Heart left ventricle (tissue), 16 donors: ENCODE measurements around the gene IGF2BP3. TPM values are rescaled to one million over a fixed set of nuclear protein-coding genes. Genes with fewer than 3 reads are reported as not detected.
"Not testable (repeated sequence)": the region's sequence is repeated elsewhere in the genome, so short reads cannot be mapped to it uniquely, and the experiment has no call there.

Source experiments
- ATAC-seq, 4 donors: fragments of 200-7000 bp; cut with Tn5 transposase; one replicate each; pipeline ENCODE4 v1.9.1; 2020 to 2022; ENCODE audit warnings: moderate library complexity in 4 of 4, mild to moderate bottlenecking in 3 of 4, moderate number of reproducible peaks in 1 of 4
- DNase-seq, 5 donors: peaks; one replicate each; pipeline ENCODE4 v3.0.0-alpha.2; 2020
- H3K27ac ChIP-seq, 12 donors: fragments of 200-600 bp; sonication (generic) in 4 of 12; one replicate each; pipeline versions ENCODE4 v1.5.0 to v1.8.0; 2016 to 2022; ENCODE audit warnings: mild to moderate bottlenecking in 2 of 12
- H3K27me3 ChIP-seq, 9 donors: fragments of 200-600 bp; sonication (generic) in 2 of 9; one replicate each; pipeline versions ENCODE4 v1.5.1 to v1.8.0; 2016 to 2022; ENCODE audit warnings: mild to moderate bottlenecking in 3 of 9
- H3K36me3 ChIP-seq, 9 donors: fragments of 200-600 bp; sonication (generic) in 2 of 9; one replicate each; pipeline versions ENCODE4 v1.5.0 to v1.8.0; 2018 to 2022; ENCODE audit warnings: mild to moderate bottlenecking in 2 of 9
- H3K4me1 ChIP-seq, 12 donors: fragments of 200-600 bp; sonication (generic) in 4 of 12; one replicate each; pipeline versions ENCODE4 v1.5.0 to v1.8.0; 2016 to 2022; ENCODE audit warnings: mild to moderate bottlenecking in 3 of 12
- H3K4me3 ChIP-seq, 12 donors: fragments of 200-600 bp; sonication (generic) in 4 of 12; one replicate each; pipeline versions ENCODE4 v1.5.0 to v1.8.0; 2017 to 2022; ENCODE audit warnings: mild to moderate bottlenecking in 9 of 12, moderate library complexity in 4 of 12
- H3K9me3 ChIP-seq, 12 donors: fragments of 200-600 bp; sonication (generic) in 4 of 12; one replicate each; pipeline versions ENCODE4 v1.5.0 to v1.8.0; 2016 to 2022; ENCODE audit warnings: mild to moderate bottlenecking in 1 of 12
- POLR2A ChIP-seq, 2 donors: fragments of 450-650 bp; IDR thresholded peaks; one replicate each; pipeline ENCODE4 v1.6.1; 2017; ENCODE audit warnings: antibody characterized with exemption in 2 of 2, mild to moderate bottlenecking in 2 of 2, moderate library complexity in 2 of 2
- WGBS, 4 donors: extraction: QIAGEN DNeasy Blood & Tissue Kit in 2 of 4; methylation state at CpG; one replicate each; pipeline versions ENCODE4 v1.1.5 to v1.1.7; 2013 to 2018; 5-methylcytosine and 5-hydroxymethylcytosine counted together
- intact Hi-C, 10 donors: fragments of 100-400 bp; cut with DNase I; formaldehyde crosslinking; loops; one replicate each; pipeline versions ENCODE4 v1.11.1 to v1.14.2; 2022
- long read RNA-seq, 3 donors: library from polyadenylated mRNA; unstranded; transcript quantifications; one replicate each; pipeline ENCODE4 v2.0.0, GENCODE V29; 2020 to 2021
- polyA plus RNA-seq, 2 donors: library from polyadenylated mRNA; stranded (reverse); fragments of 200-250 nt; gene quantifications; one replicate each; pipeline ENCODE4 v1.2.3, GENCODE V29; 2013
- total RNA-seq, 9 donors: library from RNA; depleted of rRNA in 2 of 9; stranded (reverse); fragments of >200 nt in 2 of 9; fragmentation: NEBNext Ultra II Directional in 3 of 9; extraction: Animal tissue kit (Norgen Biotek cat#: 25700) in 3 of 9; gene quantifications; one replicate each; pipeline versions ENCODE4 v1.1.0 to v1.2.4, GENCODE V29; 2016 to 2023
- TF ChIP-seq, protein P1 (sequence below), 12 donors: fragments of 200-600 bp; sonication (generic) in 4 of 12; IDR thresholded peaks; one replicate each; pipeline versions ENCODE4 v1.5.0 to v1.8.0; 2018 to 2022; ENCODE audit warnings: antibody characterized with exemption in 12 of 12, mild to moderate bottlenecking in 5 of 12
- donor health status: ischemic (EF 13 %, LVEDD 7.1; RV severe dilation, severe dysfunction).
- donor health status: healthy with polysubstance abuse.
- donor health status: DM: no; HTN: yes; CAD: no.
- donor health status: DM: no; HTN: no; CAD: no.
- donor health status: ischemic (EF 25% LVEDD 6.9; RV normal size, moderate dysfunction).
- donor health status: ischemic (EF 25% LVEDD 5.7; RV mildly dilated, moderate dysfunction).
- donor health status: healthy.
- donor health status: DM: yes; HTN: yes; CAD: no.
- donor health status: ischemic (EF 35%, LVEDD 5.7; RV mildly dilated, moderate dysfunction).
- donor health status: nonischemic (EF 11% LVEDD 7.7; RV severe dilation, severe dysfunction).
- donor health status: DM: yes; HTN: yes; CAD: no.
- donor health status: PGD.
- donor health status: ischemic (EF 29% LVEDD 5.4; RV normal size, mild dysfunction).
- donor health status: nonischemic (EF 23%, LVEDD 6.1; RV moderate dilation, normal function).

IGF2BP3 gene
- total RNA-seq (1 to 10 TPM in 2 of 9 donors, under 1 TPM in 3, not detected in 4; 0.27 to 2.2 (median 0.69) TPM), polyA plus RNA-seq (under 1 TPM in 1 of 2 donors, not detected in 1; 0.30 TPM)
- long read RNA-seq, donor 1, result 0 reads
- long read RNA-seq, donor 2, result 0 reads
- long read RNA-seq, donor 3, result 0 reads

DNA sequence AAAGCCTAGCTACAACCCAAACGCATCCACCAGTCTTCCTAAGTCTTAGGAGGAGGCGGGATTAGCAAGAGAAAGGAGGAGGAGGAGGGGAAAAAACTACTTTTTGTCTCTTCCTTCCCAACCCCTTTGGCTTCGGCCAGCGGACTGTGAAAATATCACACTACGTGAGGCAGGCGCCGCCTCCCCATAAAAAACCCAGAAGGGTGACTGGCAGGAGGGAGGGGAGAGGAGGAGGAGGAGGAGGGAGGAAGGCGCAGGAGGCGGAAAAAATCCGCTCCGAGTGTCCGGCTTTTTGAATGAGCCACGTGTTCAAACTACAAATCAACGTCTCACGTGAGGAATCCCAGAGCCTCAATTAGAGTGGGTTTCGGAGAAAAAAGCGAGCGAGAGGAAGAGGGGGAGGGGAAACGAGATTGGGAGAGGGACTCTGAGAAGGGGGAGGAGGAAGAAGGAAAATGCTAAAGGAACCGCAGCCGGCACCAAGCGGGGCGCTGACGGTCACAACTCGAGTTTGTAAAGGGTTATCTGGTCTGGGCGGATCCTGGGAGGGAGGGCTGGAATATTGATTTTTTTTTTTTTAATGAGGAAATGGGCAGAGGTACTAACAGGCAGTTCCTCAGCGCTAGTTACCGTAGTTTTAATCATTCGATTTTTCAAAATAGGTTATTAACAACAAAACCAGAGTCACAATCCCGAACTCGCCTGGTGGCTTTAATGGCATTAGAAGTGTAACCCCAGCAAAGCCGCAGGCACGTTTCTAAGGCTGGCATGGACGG, at the start of gene IGF2BP3:
TSS of gene IGF2BP3 (minus strand) at position 162 of the 776 bp plus-strand sequence. CDS start 381 bp downstream, outside the sequence.
- no peaks in the 10 kb centered on the region for H3K36me3 ChIP-seq
- TF ChIP-seq, protein P1, sequence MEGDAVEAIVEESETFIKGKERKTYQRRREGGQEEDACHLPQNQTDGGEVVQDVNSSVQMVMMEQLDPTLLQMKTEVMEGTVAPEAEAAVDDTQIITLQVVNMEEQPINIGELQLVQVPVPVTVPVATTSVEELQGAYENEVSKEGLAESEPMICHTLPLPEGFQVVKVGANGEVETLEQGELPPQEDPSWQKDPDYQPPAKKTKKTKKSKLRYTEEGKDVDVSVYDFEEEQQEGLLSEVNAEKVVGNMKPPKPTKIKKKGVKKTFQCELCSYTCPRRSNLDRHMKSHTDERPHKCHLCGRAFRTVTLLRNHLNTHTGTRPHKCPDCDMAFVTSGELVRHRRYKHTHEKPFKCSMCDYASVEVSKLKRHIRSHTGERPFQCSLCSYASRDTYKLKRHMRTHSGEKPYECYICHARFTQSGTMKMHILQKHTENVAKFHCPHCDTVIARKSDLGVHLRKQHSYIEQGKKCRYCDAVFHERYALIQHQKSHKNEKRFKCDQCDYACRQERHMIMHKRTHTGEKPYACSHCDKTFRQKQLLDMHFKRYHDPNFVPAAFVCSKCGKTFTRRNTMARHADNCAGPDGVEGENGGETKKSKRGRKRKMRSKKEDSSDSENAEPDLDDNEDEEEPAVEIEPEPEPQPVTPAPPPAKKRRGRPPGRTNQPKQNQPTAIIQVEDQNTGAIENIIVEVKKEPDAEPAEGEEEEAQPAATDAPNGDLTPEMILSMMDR (IDR thresholded peaks at IDR 0.05), result no peak
- no peak for TF ChIP-seq POLR2A (IDR thresholded peaks at IDR 0.05)
- ATAC-seq (no peak), DNase-seq (no peak)
- intact Hi-C loops, result loop anchor here in 1 of 10 donors (10.0 kb wide), 1 partner anchor 286 kb away; the partner anchor contains the start of gene NUP42
- H3K4me1 ChIP-seq, result peaks cover 5 to 62% (median 38%) of the 10 kb centered on the region in 12 donors
- H3K27me3 ChIP-seq, result peaks cover 84 to 100% (median 99%) of the 10 kb centered on the region in 9 donors
- peak within 1 kb of the TSS; percentile 7 to 50 (median 30) for H3K4me3 ChIP-seq
- no peaks in the 10 kb centered on the region for H3K9me3 ChIP-seq
- 1 to 2% (median 2%) methylated on average over 34 of the region's 34 CpGs for WGBS, 4 donors
- H3K27ac ChIP-seq, result no peak within 1 kb of the TSS

DNA sequence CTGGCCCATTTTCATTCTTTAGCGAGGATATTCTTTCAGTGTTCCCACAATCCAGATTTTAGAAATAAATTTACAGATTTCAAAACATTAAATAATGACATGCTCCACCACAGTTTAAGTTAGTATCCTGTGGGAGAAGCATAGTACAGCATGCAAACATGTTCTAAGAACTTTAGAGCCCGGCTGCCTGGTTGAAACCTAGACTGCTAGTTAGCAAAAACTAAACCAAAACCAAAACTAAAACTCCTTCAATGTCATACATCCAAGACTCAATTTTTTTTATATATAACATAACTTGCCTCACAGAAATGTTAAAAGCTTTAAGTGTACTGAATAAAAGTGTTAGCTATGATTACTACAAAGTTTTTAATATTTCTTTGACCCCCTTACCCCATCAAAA, 44.5 kb upstream of the IGF2BP3 start:
- H3K36me3 ChIP-seq, result peaks cover 0 to 100% (median 97%) of the 10 kb centered on the region in 9 donors
- WGBS, 4 donors, result 93 to 98% (median 97%) methylated on average over 2 of the region's 2 CpGs

DNA sequence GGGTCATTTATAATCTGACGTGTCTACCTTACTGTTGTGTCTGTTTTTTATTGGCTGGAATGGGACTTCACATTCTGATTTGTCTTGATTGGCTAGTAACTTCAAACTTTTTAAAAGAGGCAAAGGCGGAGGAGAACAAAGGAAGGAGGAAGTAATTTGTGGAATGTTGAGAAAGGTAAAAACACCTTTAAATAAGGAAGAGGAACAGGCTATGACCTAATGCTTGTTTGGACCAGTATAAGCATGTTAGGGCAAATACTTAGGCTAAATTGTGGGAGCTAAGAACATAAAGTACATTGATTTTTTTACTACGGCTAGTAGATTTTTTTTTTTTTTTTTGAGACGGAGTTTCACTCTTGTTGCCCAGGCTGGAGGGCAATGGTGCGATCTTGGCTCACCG, 43.5 kb upstream of the IGF2BP3 start:
- H3K4me1 ChIP-seq, H3K4me3 ChIP-seq, H3K27ac ChIP-seq, H3K9me3 ChIP-seq, DNase-seq, H3K27me3 ChIP-seq, intact Hi-C loops, ATAC-seq: not testable (repeated sequence)
- 88 to 93% (median 92%) methylated on average over 6 of the region's 6 CpGs for WGBS, 4 donors
- peaks cover 0 to 100% (median 97%) of the 10 kb centered on the region in 9 donors for H3K36me3 ChIP-seq

More for the DNA sequence above, 44.5 kb upstream of the IGF2BP3 start:
- TF ChIP-seq, protein P1 (IDR thresholded peaks at IDR 0.05), result no peak
- no peak for TF ChIP-seq POLR2A (IDR thresholded peaks at IDR 0.05)
- DNase-seq, result no peak
- H3K9me3 ChIP-seq, result no peaks in the 10 kb centered on the region
- H3K4me1 ChIP-seq, result no peaks in the 10 kb centered on the region
- ATAC-seq, result no peak
- H3K4me3 ChIP-seq, result no peak overlapping the region
- H3K27me3 ChIP-seq, result no peaks in the 10 kb centered on the region
- intact Hi-C loops, result no loop called here
- H3K27ac ChIP-seq, result no peak overlapping the region

DNA sequence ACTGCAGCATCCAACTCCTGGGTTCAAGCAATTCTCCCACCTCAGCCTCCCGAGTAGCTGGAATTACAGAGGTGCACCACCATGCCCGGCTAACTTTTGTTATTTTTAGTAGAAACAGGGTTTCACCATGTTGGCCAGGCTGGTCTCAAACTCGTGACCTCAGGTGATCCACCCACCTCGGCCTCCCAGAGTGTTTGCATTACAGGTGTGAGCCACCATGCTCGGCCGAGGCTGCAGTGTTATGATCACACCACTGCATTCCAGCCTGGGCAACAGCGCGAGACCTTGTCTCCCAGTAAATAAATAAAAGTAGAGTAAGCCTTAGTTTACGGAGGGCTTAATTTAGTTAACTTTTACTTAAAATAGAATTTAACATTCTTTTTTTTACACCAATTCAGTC, 23.7 kb upstream of the IGF2BP3 start:
- Histone ChIP-seq H3K36me3 (peaks cover 0 to 11% (median 0%) of the 10 kb centered on the region in 9 donors), H3K9me3 (no peaks in the 10 kb centered on the region), H3K4me3 (no peak overlapping the region), H3K4me1 (peaks cover 0 to 10% (median 0%) of the 10 kb centered on the region in 12 donors), H3K27ac (no peak overlapping the region), H3K27me3 (no peaks in the 10 kb centered on the region)
- TF ChIP-seq, protein P1 (IDR thresholded peaks at IDR 0.05), result no peak
- TF ChIP-seq POLR2A (IDR thresholded peaks at IDR 0.05), result no peak
- WGBS, 4 donors, result 85 to 96% (median 94%) methylated on average over 9 of the region's 9 CpGs
- DNase-seq, result no peak
- no peak for ATAC-seq
- intact Hi-C loops, result no loop called here
